HG03439 (cell line): ENCODE results near the gene INSL3.
"Not testable (repeated sequence)": the region's sequence is repeated elsewhere in the genome, so short reads cannot be mapped to it uniquely, and the experiment has no call there.

ENCODE experiments used
- ATAC-seq: cut with Tn5 transposase; IDR thresholded peaks from one replicate; pipeline ENCODE4 v1.9.1; 2021; ENCODE audit warnings: mild to moderate bottlenecking, moderate library complexity; ENCODE audit not compliant: unreplicated experiment

The INSL3 gene

DNA sequence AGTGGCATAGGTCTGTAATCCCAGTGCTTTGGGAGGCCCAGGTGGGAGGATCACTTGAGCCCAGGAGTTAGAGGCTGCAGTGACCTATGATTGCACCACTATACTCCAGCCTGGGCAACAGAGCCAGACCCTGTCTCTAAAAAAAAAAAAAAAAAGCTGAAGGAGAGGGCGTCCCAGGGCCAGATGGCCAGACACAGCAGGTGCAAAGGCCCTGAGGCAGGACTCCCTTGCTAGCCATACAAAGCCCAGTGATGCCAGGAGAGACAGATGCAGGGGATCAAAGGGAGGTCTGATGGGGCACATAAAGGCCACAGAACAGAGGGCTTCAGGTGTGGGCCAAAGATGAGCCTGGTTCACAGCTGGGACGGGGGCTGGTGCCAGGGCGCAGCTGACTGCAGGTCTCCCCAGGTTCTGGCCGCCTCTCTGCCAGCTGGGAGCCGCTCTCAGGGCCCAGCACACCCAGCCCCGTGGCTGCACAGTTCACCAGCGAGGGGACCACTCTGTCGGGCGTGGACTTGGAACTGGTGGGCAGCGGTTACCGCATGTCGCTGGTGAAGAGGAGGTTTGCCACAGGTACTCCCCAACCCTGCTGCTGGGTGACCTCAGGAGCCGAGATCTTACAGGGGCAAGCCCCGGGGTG lies 33.9 kb downstream of the INSL3 start:
- no peak for ATAC-seq

DNA sequence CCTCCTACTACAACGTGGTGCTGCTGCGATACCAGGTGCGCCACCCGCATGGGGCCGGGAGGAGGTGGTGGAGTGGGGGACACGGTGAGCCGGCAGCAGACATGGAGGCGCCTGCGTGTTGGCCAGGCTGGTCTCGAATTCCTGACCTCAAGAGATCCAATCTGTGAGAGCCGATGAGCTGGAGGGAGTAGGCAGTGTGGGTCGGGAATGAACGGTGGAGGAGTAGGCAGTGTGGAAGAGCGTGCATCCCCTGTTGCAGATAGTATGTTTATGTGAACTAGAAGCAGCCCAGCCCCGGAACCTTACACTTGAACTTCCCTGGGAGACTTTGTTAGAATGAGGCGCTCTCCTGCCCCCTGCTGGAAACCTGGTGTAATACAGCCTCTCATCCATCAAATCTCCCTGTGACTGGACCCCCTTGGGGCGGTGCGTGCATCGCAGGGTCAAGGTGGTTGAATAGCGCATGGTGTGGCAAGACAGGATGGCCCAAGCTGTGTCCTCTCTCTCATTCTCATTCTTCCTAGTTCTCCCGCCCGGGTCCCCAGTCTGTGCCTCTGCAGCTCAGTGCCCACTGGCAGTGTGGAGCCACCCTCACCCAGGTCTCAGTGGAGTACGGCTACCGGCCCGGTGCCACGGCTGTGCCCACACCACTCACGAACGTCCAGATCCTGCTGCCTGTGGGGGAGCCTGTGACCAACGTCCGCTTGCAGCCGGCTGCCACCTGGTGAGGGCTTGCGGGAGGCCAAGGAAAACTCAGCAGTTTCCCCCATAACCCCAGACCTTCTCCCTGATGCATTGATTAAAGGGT lies 36.9 kb downstream of the INSL3 start:
- ATAC-seq = no peak

DNA sequence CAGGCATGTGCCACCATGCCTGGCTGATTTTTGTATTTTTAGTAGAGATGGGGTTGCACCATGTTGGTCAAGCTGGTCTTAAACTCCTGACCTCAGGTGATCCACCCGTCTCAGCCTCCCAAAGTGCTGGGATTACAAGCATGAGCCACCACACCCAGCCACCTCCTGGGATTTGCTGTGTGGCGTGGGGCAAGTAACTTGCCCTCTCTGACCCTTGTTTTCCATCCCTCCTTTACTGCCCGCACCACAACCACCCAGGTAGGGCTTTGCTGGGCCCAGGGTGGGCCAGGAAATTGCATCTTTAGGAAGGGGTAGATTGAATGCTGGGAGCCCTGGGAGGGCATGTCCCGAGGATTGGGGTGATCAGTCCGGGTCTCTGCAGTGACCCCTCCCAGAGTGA lies 37.6 kb downstream of the INSL3 start:
- not testable (repeated sequence) for ATAC-seq

DNA sequence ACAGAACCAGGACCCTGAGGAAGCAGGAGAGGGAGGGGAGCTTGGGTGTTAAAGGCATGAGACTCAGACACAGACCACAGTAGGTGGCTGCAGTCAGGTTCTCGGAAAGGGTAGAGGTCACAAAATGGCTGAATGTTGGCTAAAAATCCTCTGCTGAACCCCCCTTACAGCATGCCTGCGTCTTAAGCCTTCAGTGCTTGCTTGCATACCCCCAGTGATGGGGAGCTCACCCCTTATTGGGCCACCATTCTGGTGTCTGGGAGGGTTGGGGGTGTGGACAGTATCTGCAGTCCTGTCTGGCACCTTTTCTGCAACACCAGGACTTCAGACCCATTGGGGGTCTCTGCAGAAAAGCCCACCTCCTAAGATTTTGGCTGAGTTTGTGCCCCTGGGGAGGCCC lies 40.5 kb downstream of the INSL3 start:
- ATAC-seq = no peak

GRCh38 chr19:17778968-17779929 lies 42.1 kb downstream of the INSL3 start:
- no peak for ATAC-seq

GRCh38 chr19:17778251-17778967 lies 42.9 kb downstream of the INSL3 start:
- no peak for ATAC-seq

DNA sequence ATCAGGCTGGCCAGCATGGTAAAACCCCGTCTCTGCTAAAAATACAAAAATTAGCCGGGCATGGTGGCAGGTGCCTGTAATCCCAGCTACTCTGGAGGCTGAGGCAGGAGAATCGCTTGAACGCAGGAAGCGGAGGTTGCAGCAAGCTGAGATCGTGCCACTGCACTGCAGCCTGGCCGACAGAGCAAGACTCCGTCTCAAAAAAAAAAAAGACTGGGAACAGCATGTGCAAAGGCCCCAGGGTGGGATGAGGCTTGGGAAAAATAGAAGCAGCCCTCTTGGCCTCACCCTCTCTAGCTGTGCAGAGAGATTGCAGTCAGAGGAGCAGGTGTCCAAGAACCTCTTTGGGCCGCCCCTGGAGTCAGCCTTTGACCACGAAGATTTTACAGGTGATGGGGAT lies 43.5 kb downstream of the INSL3 start:
- not testable (repeated sequence) for ATAC-seq

DNA sequence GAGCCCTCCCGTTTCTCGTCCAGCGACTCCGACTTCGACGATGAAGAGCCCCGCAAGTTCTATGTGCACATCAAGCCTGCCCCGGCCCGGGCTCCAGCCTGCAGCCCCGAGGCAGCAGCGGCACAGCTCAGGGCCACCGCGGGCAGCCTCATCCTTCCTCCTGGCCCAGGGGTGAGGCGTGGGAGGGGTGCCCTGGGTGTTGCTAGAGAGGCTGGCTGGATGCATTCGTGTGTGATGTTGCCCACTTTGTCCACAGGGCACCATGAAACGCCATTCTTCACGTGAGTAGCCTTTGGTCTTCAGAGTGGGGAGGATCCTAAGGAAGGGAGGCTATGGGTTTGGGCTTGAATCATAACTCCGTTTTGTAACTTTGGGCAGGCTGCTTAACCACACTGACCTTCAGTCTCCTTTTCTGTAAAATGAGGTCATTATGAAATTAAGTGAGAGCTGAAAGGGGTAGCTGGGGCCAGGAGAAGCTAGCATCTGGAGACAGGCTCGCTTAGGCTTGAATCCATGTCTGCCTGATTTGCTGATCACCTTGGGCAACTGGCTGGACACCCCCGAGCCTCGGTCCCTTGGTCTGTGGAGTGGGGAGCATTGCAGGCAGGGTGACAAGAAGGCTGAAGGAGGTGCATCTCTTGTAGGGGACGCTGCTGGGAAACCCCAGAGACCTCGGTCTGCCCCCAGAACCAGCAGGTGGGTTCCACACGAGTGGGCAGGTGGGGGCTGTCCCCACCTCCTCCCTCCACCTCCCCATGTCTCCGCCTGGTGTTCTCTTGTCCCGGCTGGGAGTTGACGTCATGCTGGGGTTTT lies 45.1 kb downstream of the INSL3 start:
- ATAC-seq = peak; percentile 71

DNA sequence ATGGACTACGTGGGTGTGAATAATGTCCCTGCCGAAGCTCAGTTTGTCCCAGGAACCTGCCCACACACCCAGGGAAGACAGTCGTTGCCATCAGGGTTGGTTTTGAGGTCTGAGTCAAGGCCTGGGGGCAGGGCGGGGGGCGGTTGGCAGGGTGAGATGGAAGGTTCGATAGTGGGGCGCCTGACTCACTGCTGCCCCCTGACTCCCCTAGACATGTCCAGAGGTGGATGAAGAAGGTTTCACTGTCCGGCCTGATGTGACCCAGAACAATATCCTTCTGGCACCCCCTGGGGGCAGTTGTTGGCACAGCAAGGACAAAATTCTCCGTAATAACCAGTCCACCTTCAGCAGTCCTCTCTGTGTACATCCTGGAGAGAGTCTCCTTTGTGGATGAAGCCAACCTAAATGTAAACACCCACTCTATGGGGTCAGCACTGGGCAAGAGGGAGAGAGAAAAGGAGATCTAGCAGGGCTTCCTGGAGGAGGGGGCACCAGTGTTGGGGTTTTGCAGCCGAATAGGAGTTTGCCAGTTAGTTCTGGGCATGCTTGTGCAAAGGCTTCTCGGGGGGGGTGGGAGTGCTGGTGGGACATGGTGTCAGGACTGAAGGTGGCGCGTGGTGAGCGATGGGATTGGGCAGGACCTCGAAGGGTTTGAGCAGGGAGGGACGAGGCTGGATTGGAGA lies 45.9 kb downstream of the INSL3 start:
- ATAC-seq = no peak

- ATAC-seq = no peak
These were observed 49.1 kb downstream of the INSL3 start for GRCh38 chr19:17772172-17772571.

DNA sequence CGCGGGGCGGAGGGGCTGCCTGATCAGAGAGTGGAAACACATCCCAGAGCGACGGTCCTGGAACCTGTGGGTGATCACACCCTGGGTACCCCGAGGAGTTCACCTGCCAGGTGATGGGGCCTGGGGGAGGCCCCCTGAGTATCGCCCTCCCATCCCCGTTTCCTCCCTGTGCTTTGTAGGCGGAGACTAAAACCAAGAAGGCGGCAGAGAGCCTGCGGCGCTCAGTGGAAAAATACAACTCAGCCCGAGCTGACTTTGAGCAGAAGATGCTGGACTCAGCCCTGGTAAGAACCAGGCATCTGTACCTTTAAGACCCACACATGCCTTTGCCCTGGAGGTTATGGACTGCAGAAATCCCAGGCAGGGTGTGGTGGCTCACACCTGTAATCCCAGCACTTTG lies 50.7 kb downstream of the INSL3 start:
- ATAC-seq = no peak

DNA sequence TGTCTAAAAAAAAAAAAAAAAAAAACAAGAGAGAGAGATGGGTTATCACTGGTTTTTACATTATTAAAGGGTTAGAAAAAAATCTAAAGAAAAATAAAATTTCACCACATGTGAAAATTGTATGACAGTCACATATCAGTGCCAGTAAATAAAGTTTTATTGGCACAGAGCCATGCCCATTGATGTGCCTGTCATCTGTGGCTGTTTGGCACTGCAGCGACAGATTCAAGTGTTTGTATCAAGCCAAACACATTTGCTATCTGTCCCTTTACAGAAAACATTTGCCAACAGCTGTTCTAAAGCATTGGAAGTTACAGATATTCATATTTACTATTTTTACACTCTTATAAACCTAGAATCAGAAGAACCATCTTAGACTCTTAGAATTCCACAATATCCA lies 53.8 kb downstream of the INSL3 start:
- ATAC-seq = no peak

- no peak for ATAC-seq
These were observed 54.7 kb downstream of the INSL3 start for GRCh38 chr19:17766543-17767131.
